PC-9 (cell line): ENCODE data around the gene POLG2. TPM values are rescaled to one million over a fixed set of nuclear protein-coding genes. Genes with fewer than 3 reads are reported as not detected.

ENCODE experiments used
- BruUV-seq: library from RNA; stranded (reverse); fragments of 400-500 nt; replicated peaks from 2 replicates; lab custom pipeline; 2021; lab: Mats Ljungman, UMichigan
- CTCF ChIA-PET: fragments of 300-600 bp; sonication (Branson Sonifier 250); formaldehyde crosslinking; loops from one replicate; lab custom pipeline; 2022; ENCODE audit warnings: antibody characterized with exemption; lab: Charles Lee
- POLR2A ChIA-PET: fragments of 300-600 bp; sonication (Branson Sonifier 250); formaldehyde crosslinking; loops from one replicate; lab custom pipeline; 2022; ENCODE audit warnings: antibody characterized with exemption; ENCODE audit not compliant: unreplicated experiment; lab: Charles Lee
- DNase-seq, 2 experiments: peaks; one replicate each; pipeline versions ENCODE4 v3.0.0 to v3.0.0-alpha.2; 2015 to 2022; ENCODE audit warnings: mixed read lengths in 1 of 2
- H2AFZ ChIP-seq: fragments of 200-600 bp; sonication (generic); 2 replicates; pipeline ENCODE4 v1.8.1; 2017; ENCODE audit warnings: antibody characterized with exemption
- H3F3A ChIP-seq: fragments of 200-600 bp; sonication (generic); 2 replicates; pipeline ENCODE4 v1.8.1; 2017; ENCODE audit warnings: antibody characterized with exemption, mild to moderate bottlenecking, low read depth; ENCODE audit not compliant: insufficient read depth
- H3K27ac ChIP-seq: fragments of 200-600 bp; sonication (generic); 2 replicates; pipeline ENCODE4 v1.6.1; 2016; ENCODE audit warnings: mixed run types
- H3K27me3 ChIP-seq: fragments of 200-600 bp; sonication (generic); 2 replicates; pipeline ENCODE4 v1.6.1; 2016; ENCODE audit warnings: low read depth, mixed run types; ENCODE audit not compliant: insufficient read depth
- H3K36me3 ChIP-seq: fragments of 200-600 bp; sonication (generic); 2 replicates; pipeline ENCODE4 v1.6.1; 2016; ENCODE audit warnings: low read depth, mixed run types
- H3K4me1 ChIP-seq: fragments of 200-600 bp; sonication (generic); replicated peaks from 2 replicates; pipeline ENCODE4 v1.6.1; 2016; ENCODE audit warnings: mixed run types; ENCODE audit not compliant: insufficient read depth
- H3K4me2 ChIP-seq: fragments of 200-600 bp; sonication (generic); 2 replicates; pipeline ENCODE4 v1.6.1; 2017; ENCODE audit warnings: mixed run types
- H3K4me3 ChIP-seq: fragments of 200-600 bp; sonication (generic); 2 replicates; pipeline ENCODE4 v1.6.1; 2016; ENCODE audit warnings: mixed run types
- H3K79me2 ChIP-seq: fragments of 200-600 bp; sonication (generic); 2 replicates; pipeline ENCODE4 v1.6.1; 2017; ENCODE audit warnings: low read depth, mixed run types
- H3K9me2 ChIP-seq: fragments of 200-600 bp; sonication (generic); 2 replicates; pipeline ENCODE4 v1.8.1; 2017; ENCODE audit warnings: mild to moderate bottlenecking; ENCODE audit not compliant: insufficient read depth
- H3K9me3 ChIP-seq: fragments of 200-600 bp; sonication (generic); 2 replicates; pipeline ENCODE4 v1.8.1; 2016; ENCODE audit warnings: low read depth; ENCODE audit not compliant: insufficient read depth
- H4K20me1 ChIP-seq: fragments of 200-600 bp; sonication (generic); 2 replicates; pipeline ENCODE4 v1.8.1; 2017; ENCODE audit not compliant: insufficient read depth
- CTCF ChIP-seq: fragments of 200-600 bp; sonication (generic); conservative IDR thresholded peaks from 2 replicates; pipeline ENCODE4 v1.6.1; 2017; ENCODE audit warnings: mixed run types, antibody characterized with exemption, mild to moderate bottlenecking, moderate library complexity
- EZH2 ChIP-seq: fragments of 200-600 bp; sonication (generic); IDR thresholded peaks from 2 replicates; pipeline ENCODE4 v1.8.0; 2017; ENCODE audit warnings: antibody characterized with exemption, low read depth
- intact Hi-C: fragments of 100-400 bp; cut with micrococcal nuclease; formaldehyde crosslinking; loops from one replicate; pipeline ENCODE4 v1.10.0; 2022; ENCODE audit not compliant: unreplicated experiment
- total RNA-seq: library from RNA; stranded (reverse); gene quantifications from 2 replicates; pipeline ENCODE4 v1.2.3, GENCODE V29; 2021

Gene POLG2
- total RNA-seq, 1 experiment from 2014 or later = 23.3 TPM

- 0 out of 2 replicates have a peak, but pooled peaks cover 3% of the 10 kb centered on the region for H3K4me1 ChIP-seq
- no peaks in the 10 kb centered on the region for H3K79me2 ChIP-seq
- H3K4me2 ChIP-seq = no peak overlapping the region
- no peak for TF ChIP-seq EZH2
- no peak for TF ChIP-seq CTCF
- H3K27me3 ChIP-seq = no peaks in the 10 kb centered on the region
- no peaks in the 10 kb centered on the region for H3K9me2 ChIP-seq
- ChIA-PET POLR2A (no interaction called here), CTCF (no interaction called here)
- BruUV-seq = no TSS peak
- H3K9me3 ChIP-seq = no peaks in the 10 kb centered on the region
- no peak overlapping the region for H2AFZ ChIP-seq
- no peak overlapping the region for H3K27ac ChIP-seq
- no peaks in the 10 kb centered on the region for H4K20me1 ChIP-seq
- H3K36me3 ChIP-seq = 0 out of 2 replicates have a peak, but pooled peaks cover 34% of the 10 kb centered on the region
- H3K4me3 ChIP-seq = no peak overlapping the region
- H3F3A ChIP-seq = peaks cover 13% of the 10 kb centered on the region; the same call in 1 of the 2 replicates
- intact Hi-C loops = loop anchor here (5.0 kb wide), 1 partner anchor 341 kb away; no protein-coding TSS in a partner anchor
- DNase-seq = no peak
These were observed 8.6 kb downstream of the POLG2 start for GRCh38 chr17:64488301-64488700.

- Histone ChIP-seq H3K9me2 (no peaks in the 10 kb centered on the region), H3K36me3 (0 out of 2 replicates have a peak, but pooled peaks cover 8% of the 10 kb centered on the region), H3K27ac (no peak overlapping the region), H2AFZ (no peak overlapping the region), H3K4me1 (no peaks in the 10 kb centered on the region), H3K79me2 (no peaks in the 10 kb centered on the region), H3K4me2 (no peak overlapping the region), H3F3A (0 out of 2 replicates have a peak, but pooled peaks cover 20% of the 10 kb centered on the region), H4K20me1 (no peaks in the 10 kb centered on the region; the same call in 1 of the 2 replicates), H3K27me3 (no peaks in the 10 kb centered on the region), H3K9me3 (no peaks in the 10 kb centered on the region), H3K4me3 (no peak overlapping the region)
- ChIA-PET POLR2A (interaction anchor here (0.6 kb wide), 1 partner anchor 69 kb away, joined by 4 read pairs; no protein-coding TSS in a partner anchor), CTCF (no interaction called here)
- intact Hi-C loops = no loop called here
- no peak for TF ChIP-seq EZH2
- no peak for TF ChIP-seq CTCF
- no TSS peak for BruUV-seq
- DNase-seq = no peak
These were observed 12.5 kb downstream of the POLG2 start for GRCh38 chr17:64484380-64484779.

GRCh38 chr17:64480951-64481350 lies 15.9 kb downstream of the POLG2 start:
- Histone ChIP-seq H3K36me3 (0 out of 2 replicates have a peak, but pooled peaks cover 20% of the 10 kb centered on the region), H3K27me3 (no peaks in the 10 kb centered on the region), H3K4me3 (no peak overlapping the region), H2AFZ (no peak overlapping the region), H4K20me1 (no peaks in the 10 kb centered on the region; the same call in 1 of the 2 replicates), H3K27ac (no peak overlapping the region), H3K79me2 (no peaks in the 10 kb centered on the region), H3K4me1 (no peaks in the 10 kb centered on the region), H3K9me3 (no peaks in the 10 kb centered on the region), H3K4me2 (no peak overlapping the region), H3K9me2 (no peaks in the 10 kb centered on the region), H3F3A (peaks cover 28% of the 10 kb centered on the region; the same call in 1 of the 2 replicates)
- no peak for DNase-seq
- no peak for TF ChIP-seq CTCF
- no peak for TF ChIP-seq EZH2
- ChIA-PET POLR2A (no interaction called here), CTCF (interaction anchor here (1.1 kb wide), 1 partner anchor 10 kb away, joined by 3 read pairs; no protein-coding TSS in a partner anchor)
- no TSS peak for BruUV-seq
- intact Hi-C loops = no loop called here
